Lung (tissue), 12 donors: ENCODE results near the gene EWSR1. TPM values are rescaled to one million over a fixed set of nuclear protein-coding genes. Genes with fewer than 3 reads are reported as not detected.

Experiments used
- ATAC-seq: fragments of 200-7000 bp; cut with Tn5 transposase; one replicate; pipeline ENCODE4 v1.9.1; 2020; ENCODE audit warnings: moderate number of reproducible peaks; ENCODE audit not compliant: insufficient read depth, low FRiP score
- DNase-seq, 3 donors: peaks; one replicate each; pipeline ENCODE4 v3.0.0-alpha.2; 2013 to 2017
- H3K27ac ChIP-seq, 2 donors: one replicate each; pipeline ENCODE4 v1.5.1; 2013; ENCODE audit warnings: mild to moderate bottlenecking in 2 of 2, moderate library complexity in 2 of 2, control low read depth in 1 of 2, inconsistent platforms in 1 of 2, low read depth in 1 of 2, low read length in 1 of 2
- H3K27me3 ChIP-seq, 3 donors: one replicate each; pipeline ENCODE4 v1.5.1; 2013; ENCODE audit warnings: low read length in 2 of 3; ENCODE audit not compliant: control insufficient read depth in 3 of 3, insufficient read depth in 3 of 3
- H3K36me3 ChIP-seq, 4 donors: one replicate each; pipeline ENCODE4 v1.5.1; 2013; ENCODE audit warnings: low read length in 4 of 4, mild to moderate bottlenecking in 1 of 4, moderate library complexity in 1 of 4; ENCODE audit not compliant: control insufficient read depth in 4 of 4, insufficient read depth in 4 of 4
- H3K4me1 ChIP-seq, 5 donors: one replicate each; pipeline ENCODE4 v1.5.1; 2013; ENCODE audit warnings: low read length in 5 of 5, mild to moderate bottlenecking in 2 of 5, moderate library complexity in 1 of 5; ENCODE audit not compliant: control insufficient read depth in 5 of 5, insufficient read depth in 5 of 5
- H3K4me3 ChIP-seq: one replicate; pipeline ENCODE4 v1.5.1; 2013; ENCODE audit warnings: mild to moderate bottlenecking, control low read depth, moderate library complexity
- H3K9ac ChIP-seq, 2 donors: one replicate each; pipeline ENCODE4 v1.5.1; 2013; ENCODE audit warnings: low read length in 2 of 2, control low read depth in 1 of 2; ENCODE audit not compliant: insufficient read depth in 1 of 2
- H3K9me3 ChIP-seq, 4 donors: one replicate each; pipeline ENCODE4 v1.5.1; 2013; ENCODE audit warnings: low read length in 3 of 4, mild to moderate bottlenecking in 1 of 4, moderate library complexity in 1 of 4; ENCODE audit not compliant: control insufficient read depth in 4 of 4, insufficient read depth in 3 of 4
- CTCF ChIP-seq: IDR thresholded peaks from 2 replicates; pipeline ENCODE4 v1.5.1; 2012; ENCODE audit warnings: mild to moderate bottlenecking; ENCODE audit errors: control extremely low read depth, extremely low read depth
- WGBS, 2 donors: extraction: QIAGEN DNeasy Blood & Tissue Kit; methylation state at CpG; one replicate each; pipeline ENCODE4 v1.1.7; 2013; 5-methylcytosine and 5-hydroxymethylcytosine counted together
- polyA plus RNA-seq, 2 donors: library from polyadenylated mRNA; stranded (reverse); fragments of 200-250 nt; gene quantifications; one replicate each; pipeline ENCODE4 v1.2.1, GENCODE V29; 2013
- total RNA-seq, 2 donors: library from RNA; depleted of rRNA in 1 of 2; stranded (reverse); fragments of >200 nt in 1 of 2; gene quantifications; one replicate each; pipeline ENCODE4 v1.2.1, GENCODE V29; 2014 to 2021
- donor health status: control.
- donor health status: control.
- donor health status: Bipolar disorder and iron deficiency.
- donor health status: healthy.
- donor health status: DM: yes; HTN: yes; CAD: no.

Gene EWSR1
- total and polyA plus RNA-seq, 4 donors = 115 to 215 (median 168) TPM

GRCh38 chr22:29307596-29308147 is 39.6 kb downstream of the EWSR1 start:
- DNase-seq (no peak), ATAC-seq (no peak)
- Histone ChIP-seq H3K4me1 (peaks cover 0 to 41% (median 4%) of the 10 kb centered on the region in 5 donors), H3K27me3 (no peaks in the 10 kb centered on the region), H3K36me3 (peaks cover 0 to 4% (median 2%) of the 10 kb centered on the region in 4 donors), H3K27ac (peak overlapping the region; percentile 58 to 62), H3K4me3 (peak overlapping the region; percentile 76), H3K9me3 (no peaks in the 10 kb centered on the region), H3K9ac (peak overlapping the region in 1 of 2 donors; percentile 26)
- no peak for TF ChIP-seq CTCF
- WGBS, 2 donors = 71 to 77% methylated on average over 18 to 20 of the region's 20 CpGs

GRCh38 chr22:29308148-29308790 is 40.2 kb downstream of the EWSR1 start:
- no peak for TF ChIP-seq CTCF
- ATAC-seq (no peak), DNase-seq (no peak)
- Histone ChIP-seq H3K36me3 (peaks cover 0 to 4% (median 2%) of the 10 kb centered on the region in 4 donors), H3K4me3 (peak overlapping the region; percentile 76), H3K27ac (peak overlapping the region; percentile 58), H3K9me3 (no peaks in the 10 kb centered on the region), H3K4me1 (peaks cover 0 to 39% (median 4%) of the 10 kb centered on the region in 5 donors), H3K9ac (no peak overlapping the region), H3K27me3 (peaks cover 0 to 5% (median 3%) of the 10 kb centered on the region in 3 donors)
- WGBS, 2 donors = 81 to 89% methylated on average over 49 to 50 of the region's 50 CpGs

GRCh38 chr22:29308791-29309262 is 40.8 kb downstream of the EWSR1 start:
- no peak for TF ChIP-seq CTCF
- H3K4me3 ChIP-seq = no peak overlapping the region
- no peak for DNase-seq
- WGBS, 2 donors = 57 to 62% methylated on average over 12 to 13 of the region's 13 CpGs
- peaks cover 0 to 4% (median 2%) of the 10 kb centered on the region in 4 donors for H3K36me3 ChIP-seq
- no peaks in the 10 kb centered on the region for H3K9me3 ChIP-seq
- H3K4me1 ChIP-seq = peaks cover 0 to 43% (median 8%) of the 10 kb centered on the region in 5 donors
- H3K27ac ChIP-seq = peak overlapping the region; percentile 27 to 58
- peaks cover 0 to 9% (median 8%) of the 10 kb centered on the region in 3 donors for H3K27me3 ChIP-seq
- no peak overlapping the region for H3K9ac ChIP-seq
- ATAC-seq = no peak
